ENCODE results near the gene C1QL4.
"Not testable (repeated sequence)": the region's sequence is repeated elsewhere in the genome, so short reads cannot be mapped to it uniquely, and the experiment has no call there.

The C1QL4 gene

DNA sequence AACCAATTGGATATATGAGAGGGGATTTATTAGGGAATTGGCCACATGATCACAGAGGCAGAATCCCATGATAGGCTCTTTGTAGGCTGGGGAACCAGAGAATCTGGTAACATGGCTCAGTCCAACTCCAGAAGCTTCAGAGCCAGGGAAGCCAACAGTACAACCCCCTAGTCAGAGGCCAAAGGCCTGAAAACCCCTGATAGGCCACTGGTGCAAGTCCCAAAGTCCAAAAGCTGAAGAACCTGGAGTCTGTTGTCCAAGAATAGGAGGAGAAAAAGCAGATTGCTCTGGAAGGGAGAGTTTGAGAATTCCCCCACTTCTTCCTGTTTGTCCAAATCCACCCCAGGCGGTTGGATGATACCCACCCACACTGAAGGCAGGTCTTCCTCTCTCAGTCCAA is 22.2 kb downstream of the C1QL4 start:
- Histone ChIP-seq H4K20me1 (ENCODE audit: control insufficient read depth, insufficient read depth, low read depth, low read length) (no peaks in the 10 kb centered on the region), H3K27me3 (ENCODE audit: control insufficient read depth, low read length) (no peaks in the 10 kb centered on the region), H3K79me2 (ENCODE audit: control insufficient read depth, low read length) (no peaks in the 10 kb centered on the region), H3K4me3 (ENCODE audit: low read length) (no peak overlapping the region), H3K4me2 (ENCODE audit: low read length) (no peak overlapping the region), H3F3A (ENCODE audit: control insufficient read depth, insufficient read depth) (no peaks in the 10 kb centered on the region), H3K9me2 (replicated peaks; ENCODE audit: control insufficient read depth, low read length) (no peaks in the 10 kb centered on the region), H3K27ac (ENCODE audit: low read depth, low read length) (no peak overlapping the region), H3K36me3 (ENCODE audit: control insufficient read depth, low read length) (no peaks in the 10 kb centered on the region), H3K9me3 (ENCODE audit: control insufficient read depth, insufficient read depth, low read length) (no peaks in the 10 kb centered on the region), H3K4me1 (ENCODE audit: control insufficient read depth, low read length) (no peaks in the 10 kb centered on the region)
- no peak for TF ChIP-seq EZH2phosphoT487 (IDR thresholded peaks at IDR 0.05; ENCODE audit: borderline replicate concordance, low read length)
- TF ChIP-seq, protein P1, sequence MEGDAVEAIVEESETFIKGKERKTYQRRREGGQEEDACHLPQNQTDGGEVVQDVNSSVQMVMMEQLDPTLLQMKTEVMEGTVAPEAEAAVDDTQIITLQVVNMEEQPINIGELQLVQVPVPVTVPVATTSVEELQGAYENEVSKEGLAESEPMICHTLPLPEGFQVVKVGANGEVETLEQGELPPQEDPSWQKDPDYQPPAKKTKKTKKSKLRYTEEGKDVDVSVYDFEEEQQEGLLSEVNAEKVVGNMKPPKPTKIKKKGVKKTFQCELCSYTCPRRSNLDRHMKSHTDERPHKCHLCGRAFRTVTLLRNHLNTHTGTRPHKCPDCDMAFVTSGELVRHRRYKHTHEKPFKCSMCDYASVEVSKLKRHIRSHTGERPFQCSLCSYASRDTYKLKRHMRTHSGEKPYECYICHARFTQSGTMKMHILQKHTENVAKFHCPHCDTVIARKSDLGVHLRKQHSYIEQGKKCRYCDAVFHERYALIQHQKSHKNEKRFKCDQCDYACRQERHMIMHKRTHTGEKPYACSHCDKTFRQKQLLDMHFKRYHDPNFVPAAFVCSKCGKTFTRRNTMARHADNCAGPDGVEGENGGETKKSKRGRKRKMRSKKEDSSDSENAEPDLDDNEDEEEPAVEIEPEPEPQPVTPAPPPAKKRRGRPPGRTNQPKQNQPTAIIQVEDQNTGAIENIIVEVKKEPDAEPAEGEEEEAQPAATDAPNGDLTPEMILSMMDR (IDR thresholded peaks at IDR 0.05; ENCODE audit: low read depth, low read length, poor library complexity, severe bottlenecking) = no peak

DNA sequence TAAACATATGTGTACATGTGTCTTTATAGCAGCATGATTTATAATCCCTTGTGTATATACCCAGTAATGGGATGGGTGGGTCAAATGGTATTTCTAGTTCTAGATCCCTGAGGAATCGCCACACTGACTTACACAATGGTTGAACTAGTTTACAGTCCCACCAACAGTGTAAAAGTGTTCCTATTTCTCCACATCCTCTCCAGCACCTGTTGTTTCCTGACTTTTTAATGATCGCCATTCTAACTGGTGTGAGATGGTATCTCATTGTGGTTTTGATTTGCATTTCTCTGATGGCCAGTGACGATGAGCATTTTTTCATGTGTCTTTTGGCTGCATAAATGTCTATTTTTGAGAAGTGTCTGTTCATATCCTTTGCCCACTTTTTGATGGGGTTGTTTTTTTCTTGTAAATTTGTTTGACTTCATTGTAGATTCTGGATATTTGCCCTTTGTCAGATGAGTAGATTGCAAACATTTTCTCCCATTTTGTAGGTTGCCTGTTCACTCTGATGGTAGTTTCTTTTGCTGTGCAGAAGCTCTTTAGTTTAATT is 26.5 kb downstream of the C1QL4 start:
- H3K79me2 ChIP-seq (ENCODE audit: control insufficient read depth, low read length); H3F3A ChIP-seq (ENCODE audit: control insufficient read depth, insufficient read depth); H3K4me3 ChIP-seq (ENCODE audit: low read length); H3K9me2 ChIP-seq (replicated peaks; ENCODE audit: control insufficient read depth, low read length); H3K4me2 ChIP-seq (ENCODE audit: low read length); H3K9me3 ChIP-seq (ENCODE audit: control insufficient read depth, insufficient read depth, low read length); H3K27me3 ChIP-seq (ENCODE audit: control insufficient read depth, low read length); H4K20me1 ChIP-seq (ENCODE audit: control insufficient read depth, insufficient read depth, low read depth, low read length); H3K36me3 ChIP-seq (ENCODE audit: control insufficient read depth, low read length); H3K27ac ChIP-seq (ENCODE audit: low read depth, low read length); H3K4me1 ChIP-seq (ENCODE audit: control insufficient read depth, low read length): not testable (repeated sequence)

DNA sequence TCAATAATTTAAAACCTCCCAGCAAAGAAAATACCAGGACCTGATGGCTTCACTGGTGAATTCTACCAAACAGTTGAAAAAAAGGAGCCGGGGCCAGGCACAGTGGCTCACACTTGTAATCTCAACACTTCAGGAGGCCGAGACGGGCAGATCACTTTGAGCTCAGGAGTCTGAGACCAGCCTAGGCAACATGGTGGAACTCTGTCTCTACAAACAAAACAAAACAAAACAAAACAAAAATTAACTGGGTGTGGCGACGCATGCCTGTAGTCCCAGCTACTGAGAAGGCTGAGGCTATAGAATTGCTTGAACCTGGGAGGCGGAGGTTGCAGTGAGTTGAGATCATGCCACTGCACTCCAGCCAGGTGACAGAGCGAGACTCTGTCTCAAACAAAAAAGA is 27.6 kb downstream of the C1QL4 start:
- no peaks in the 10 kb centered on the region for H3K79me2 ChIP-seq (ENCODE audit: control insufficient read depth, low read length)
- H3F3A ChIP-seq (ENCODE audit: control insufficient read depth, insufficient read depth) = no peaks in the 10 kb centered on the region
- H4K20me1 ChIP-seq (ENCODE audit: control insufficient read depth, insufficient read depth, low read depth, low read length) = no peaks in the 10 kb centered on the region
- H3K36me3 ChIP-seq (ENCODE audit: control insufficient read depth, low read length) = no peaks in the 10 kb centered on the region
- no peaks in the 10 kb centered on the region for H3K4me1 ChIP-seq (ENCODE audit: control insufficient read depth, low read length)
- no peak for TF ChIP-seq EZH2phosphoT487 (IDR thresholded peaks at IDR 0.05; ENCODE audit: borderline replicate concordance, low read length)
- TF ChIP-seq, protein P1 (IDR thresholded peaks at IDR 0.05; ENCODE audit: low read depth, low read length, poor library complexity, severe bottlenecking) = no peak
- H3K9me3 ChIP-seq (ENCODE audit: control insufficient read depth, insufficient read depth, low read length) = no peaks in the 10 kb centered on the region
- no peaks in the 10 kb centered on the region for H3K9me2 ChIP-seq (replicated peaks; ENCODE audit: control insufficient read depth, low read length)
- H3K27me3 ChIP-seq (ENCODE audit: control insufficient read depth, low read length) = 0 out of 2 replicates have a peak, but pooled peaks cover 8% of the 10 kb centered on the region
- H3K27ac ChIP-seq (ENCODE audit: low read depth, low read length) = no peak overlapping the region
- H3K4me3 ChIP-seq (ENCODE audit: low read length) = no peak overlapping the region
- no peak overlapping the region for H3K4me2 ChIP-seq (ENCODE audit: low read length)

DNA sequence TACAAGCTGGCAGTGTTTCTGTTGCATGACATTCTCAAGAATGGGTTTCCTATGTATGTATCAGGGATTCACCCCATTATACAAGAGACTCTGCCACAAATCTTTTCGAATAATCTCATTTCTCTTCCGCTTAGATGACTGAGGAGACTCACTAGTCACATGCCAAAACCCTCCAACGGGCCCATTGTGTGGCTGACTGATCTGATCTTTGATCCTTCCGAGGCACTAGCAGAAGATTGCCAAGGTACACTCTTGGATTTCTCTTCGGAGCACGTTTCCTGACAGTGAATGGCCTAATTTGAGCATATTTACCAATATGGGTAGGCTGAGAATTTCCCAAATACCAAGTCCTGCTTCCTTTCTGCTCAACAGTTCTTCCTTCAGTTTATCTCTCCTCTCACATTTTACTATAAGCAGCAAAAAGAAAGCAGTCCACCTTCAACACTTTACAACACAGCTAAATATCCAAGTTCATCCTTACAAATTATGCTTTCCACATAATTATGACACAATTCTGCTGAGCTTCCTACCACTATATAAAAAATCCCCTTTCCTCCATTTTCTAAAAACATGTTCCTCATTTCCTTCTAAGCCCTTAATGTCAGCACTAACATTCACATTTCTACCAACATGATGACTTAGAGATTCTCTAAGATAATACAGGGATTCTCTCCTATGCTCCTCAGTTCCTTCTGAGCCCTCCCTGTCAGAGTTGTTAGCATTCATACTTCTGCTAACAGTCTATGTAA is 31.1 kb downstream of the C1QL4 start:
- H3K4me3 ChIP-seq (ENCODE audit: low read length) = no peak overlapping the region
- H3K4me2 ChIP-seq (ENCODE audit: low read length) = no peak overlapping the region
- H3K27me3 ChIP-seq (ENCODE audit: control insufficient read depth, low read length) = 0 out of 2 replicates have a peak, but pooled peaks cover 11% of the 10 kb centered on the region
- no peaks in the 10 kb centered on the region for H4K20me1 ChIP-seq (ENCODE audit: control insufficient read depth, insufficient read depth, low read depth, low read length)
- TF ChIP-seq, protein P1 (IDR thresholded peaks at IDR 0.05; ENCODE audit: low read depth, low read length, poor library complexity, severe bottlenecking) = no peak
- no peak for TF ChIP-seq EZH2phosphoT487 (IDR thresholded peaks at IDR 0.05; ENCODE audit: borderline replicate concordance, low read length)
- no peaks in the 10 kb centered on the region for H3K79me2 ChIP-seq (ENCODE audit: control insufficient read depth, low read length)
- peaks cover 6% of the 10 kb centered on the region for H3K4me1 ChIP-seq (ENCODE audit: control insufficient read depth, low read length)
- no peaks in the 10 kb centered on the region for H3K9me2 ChIP-seq (replicated peaks; ENCODE audit: control insufficient read depth, low read length)
- H3K9me3 ChIP-seq (ENCODE audit: control insufficient read depth, insufficient read depth, low read length) = no peaks in the 10 kb centered on the region
- no peak overlapping the region for H3K27ac ChIP-seq (ENCODE audit: low read depth, low read length)
- no peaks in the 10 kb centered on the region for H3K36me3 ChIP-seq (ENCODE audit: control insufficient read depth, low read length)
- H3F3A ChIP-seq (ENCODE audit: control insufficient read depth, insufficient read depth) = no peaks in the 10 kb centered on the region
